Kidney epithelial cell (primary cell): Measurements from ENCODE around the gene ARF1. TPM values are rescaled to one million over a fixed set of nuclear protein-coding genes. Genes with fewer than 3 reads are reported as not detected.

Experiments
- DNase-seq: peaks from one replicate; pipeline ENCODE4 v3.0.0-alpha.2; 2010; ENCODE audit warnings: low read depth
- H3K27me3 ChIP-seq: 2 replicates; pipeline ENCODE4 v1.6.0; 2011; ENCODE audit warnings: low read length; ENCODE audit not compliant: control insufficient read depth, insufficient read depth
- H3K36me3 ChIP-seq: 2 replicates; pipeline ENCODE4 v1.5.1; 2011; ENCODE audit warnings: low read length; ENCODE audit not compliant: control insufficient read depth, insufficient read depth
- H3K4me3 ChIP-seq: 2 replicates; pipeline ENCODE4 v1.5.1; 2011; ENCODE audit warnings: low read depth, mild to moderate bottlenecking, control low read depth, low read length
- total RNA-seq: library from RNA; depleted of rRNA; stranded (reverse); fragments of >200 nt; gene quantifications from 2 replicates; pipeline ENCODE4 v1.2.3, GENCODE V29; 2015
- TF ChIP-seq, protein P1 (sequence below): IDR thresholded peaks from 2 replicates; pipeline ENCODE4 v1.5.1; 2011; ENCODE audit warnings: mild to moderate bottlenecking, moderate library complexity, low read length, control low read depth, inconsistent platforms; ENCODE audit not compliant: insufficient read depth, poor library complexity, severe bottlenecking

ARF1 gene
- total RNA-seq, 1 donor from 2014 or later = 479 TPM

DNA sequence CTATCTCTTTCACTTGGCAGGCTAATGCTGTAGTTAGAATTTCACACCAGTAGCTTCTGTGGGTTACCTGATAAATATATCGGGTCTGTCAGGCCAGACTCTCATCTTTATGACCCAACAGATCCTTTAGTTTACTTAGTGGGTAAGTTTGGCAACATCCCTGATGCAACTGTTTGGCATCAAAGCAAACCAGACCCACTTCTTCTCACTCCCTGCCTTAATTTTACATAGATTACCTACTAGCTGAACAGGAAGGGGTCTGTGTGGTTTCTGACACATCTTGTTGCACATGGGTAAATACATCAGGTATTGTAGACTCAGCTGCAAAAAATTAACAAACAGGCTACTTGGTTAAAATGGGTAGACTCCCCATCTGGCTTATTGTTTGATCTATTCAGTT is 54.4 kb downstream of the ARF1 start:
- TF ChIP-seq, protein P1, sequence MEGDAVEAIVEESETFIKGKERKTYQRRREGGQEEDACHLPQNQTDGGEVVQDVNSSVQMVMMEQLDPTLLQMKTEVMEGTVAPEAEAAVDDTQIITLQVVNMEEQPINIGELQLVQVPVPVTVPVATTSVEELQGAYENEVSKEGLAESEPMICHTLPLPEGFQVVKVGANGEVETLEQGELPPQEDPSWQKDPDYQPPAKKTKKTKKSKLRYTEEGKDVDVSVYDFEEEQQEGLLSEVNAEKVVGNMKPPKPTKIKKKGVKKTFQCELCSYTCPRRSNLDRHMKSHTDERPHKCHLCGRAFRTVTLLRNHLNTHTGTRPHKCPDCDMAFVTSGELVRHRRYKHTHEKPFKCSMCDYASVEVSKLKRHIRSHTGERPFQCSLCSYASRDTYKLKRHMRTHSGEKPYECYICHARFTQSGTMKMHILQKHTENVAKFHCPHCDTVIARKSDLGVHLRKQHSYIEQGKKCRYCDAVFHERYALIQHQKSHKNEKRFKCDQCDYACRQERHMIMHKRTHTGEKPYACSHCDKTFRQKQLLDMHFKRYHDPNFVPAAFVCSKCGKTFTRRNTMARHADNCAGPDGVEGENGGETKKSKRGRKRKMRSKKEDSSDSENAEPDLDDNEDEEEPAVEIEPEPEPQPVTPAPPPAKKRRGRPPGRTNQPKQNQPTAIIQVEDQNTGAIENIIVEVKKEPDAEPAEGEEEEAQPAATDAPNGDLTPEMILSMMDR = no peak
- peaks cover 3% of the 10 kb centered on the region for H3K27me3 ChIP-seq
- no peak for DNase-seq
- no peaks in the 10 kb centered on the region for H3K36me3 ChIP-seq
- H3K4me3 ChIP-seq = no peak overlapping the region

DNA sequence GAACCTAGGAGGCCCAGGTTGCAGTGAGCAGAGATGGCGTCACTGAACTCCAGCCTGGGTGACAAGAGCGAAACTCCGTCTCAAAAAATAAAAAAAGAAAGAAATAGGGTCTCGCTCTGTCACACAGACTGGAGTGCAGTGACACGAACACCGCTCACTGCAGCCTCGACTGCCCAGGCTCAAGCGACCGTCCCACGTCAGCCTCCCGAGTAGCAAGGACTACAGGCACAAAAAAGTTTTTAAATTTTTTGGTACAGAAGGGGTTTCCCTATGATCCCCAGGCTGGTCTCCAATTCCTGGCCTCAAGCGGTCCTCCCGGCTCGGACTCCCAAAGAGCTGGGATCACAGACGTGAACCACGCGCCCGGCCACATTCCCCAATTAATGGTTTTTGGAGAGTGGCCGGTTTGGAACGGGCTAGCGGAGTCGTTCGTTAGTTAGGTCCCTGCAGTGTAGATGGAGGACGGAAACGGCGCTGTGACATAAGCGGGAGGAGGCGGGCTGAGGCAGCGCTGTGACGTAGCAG is 57.0 kb downstream of the ARF1 start:
- H3K27me3 ChIP-seq = peaks cover 3% of the 10 kb centered on the region
- TF ChIP-seq, protein P1 = no peak
- H3K4me3 ChIP-seq = peak overlapping the region; percentile 56
- DNase-seq = no peak
- H3K36me3 ChIP-seq = peaks cover 2% of the 10 kb centered on the region

GRCh38 chr1:228139931-228140723 is 57.6 kb downstream of the ARF1 start, which contains the start of gene GUK1:
GUK1 (plus strand) TSS chr1:228140279; CDS start chr1:228140303, 24 bp downstream.
- peak within 1 kb of the TSS; percentile 56 for H3K4me3 ChIP-seq
- peak; percentile 98 for DNase-seq
- peaks cover 2% of the 10 kb centered on the region for H3K36me3 ChIP-seq
- H3K27me3 ChIP-seq = no peaks in the 10 kb centered on the region
- TF ChIP-seq, protein P1 = peak; percentile 18

- Histone ChIP-seq H3K4me3 (peak overlapping the region; percentile 56), H3K36me3 (peaks cover 3% of the 10 kb centered on the region), H3K27me3 (no peaks in the 10 kb centered on the region)
- no peak for DNase-seq
- TF ChIP-seq, protein P1 = no peak
Measured at GRCh38 chr1:228140724-228141225, 58.3 kb downstream of the ARF1 start.

- Histone ChIP-seq H3K36me3 (peaks cover 4% of the 10 kb centered on the region), H3K27me3 (no peaks in the 10 kb centered on the region), H3K4me3 (peak overlapping the region; percentile 56)
- no peak for DNase-seq
- TF ChIP-seq, protein P1 = no peak
Measured at GRCh38 chr1:228141226-228142044, 58.9 kb downstream of the ARF1 start.
